DMS153 treated with DMSO at 0.1 percent for 48 hours (cell line): ENCODE data around the gene STARD10.
"Not testable (repeated sequence)": the region's sequence is repeated elsewhere in the genome, so short reads cannot be mapped to it uniquely, and the experiment has no call there.

Experiments
- DNase-seq: peaks from one replicate; lab custom pipeline; 2025; ENCODE audit not compliant: unreplicated experiment; lab: John Stamatoyannopoulos, UW

STARD10 gene

DNA sequence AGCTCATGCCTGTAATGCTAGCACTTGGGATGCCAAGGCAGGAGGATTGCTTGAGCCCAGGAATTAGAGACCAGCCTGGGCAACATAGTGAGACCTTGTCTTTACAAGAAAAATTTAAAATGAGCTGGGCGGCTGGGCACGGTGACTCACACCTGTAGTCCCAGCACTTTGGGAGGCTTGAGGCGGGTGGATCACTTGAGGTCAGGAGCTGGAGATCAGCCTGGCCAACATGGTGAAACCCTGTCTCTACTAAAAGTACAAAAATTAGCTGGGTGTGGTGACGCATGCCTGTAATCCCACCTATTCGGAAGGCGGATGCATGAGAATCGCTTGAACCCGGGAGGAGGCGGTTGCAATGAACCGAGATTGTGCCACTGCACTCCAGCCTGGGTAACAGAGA is 17.8 kb upstream of the STARD10 start:
- not testable (repeated sequence) for DNase-seq

- no peak for DNase-seq
These were observed 14.5 kb upstream of the STARD10 start for GRCh38 chr11:72808331-72808798.

DNA sequence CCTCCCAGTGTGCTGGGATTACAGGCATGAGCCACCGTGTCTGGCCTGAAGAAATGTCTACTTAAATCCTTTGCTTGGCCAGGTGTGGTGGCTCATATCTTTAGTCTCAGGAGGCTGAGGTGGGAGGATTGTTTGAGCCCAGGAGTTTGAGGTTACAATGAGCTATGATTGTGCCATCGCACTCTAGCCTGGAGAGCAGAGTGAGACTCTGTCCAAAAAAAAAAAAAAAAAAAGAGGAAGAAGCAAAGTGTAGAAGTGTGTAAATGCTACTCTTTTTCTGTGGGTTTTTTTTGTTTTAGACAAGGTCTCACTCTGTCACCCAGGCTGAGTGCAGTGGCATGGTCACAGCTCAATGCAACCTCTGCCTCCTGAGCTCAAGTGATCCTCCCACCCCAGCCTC is 13.9 kb upstream of the STARD10 start:
- no peak for DNase-seq

GRCh38 chr11:72807021-72807693 is 13.3 kb upstream of the STARD10 start:
- no peak for DNase-seq

GRCh38 chr11:72806378-72806777 is 12.5 kb upstream of the STARD10 start:
- not testable (repeated sequence) for DNase-seq

DNA sequence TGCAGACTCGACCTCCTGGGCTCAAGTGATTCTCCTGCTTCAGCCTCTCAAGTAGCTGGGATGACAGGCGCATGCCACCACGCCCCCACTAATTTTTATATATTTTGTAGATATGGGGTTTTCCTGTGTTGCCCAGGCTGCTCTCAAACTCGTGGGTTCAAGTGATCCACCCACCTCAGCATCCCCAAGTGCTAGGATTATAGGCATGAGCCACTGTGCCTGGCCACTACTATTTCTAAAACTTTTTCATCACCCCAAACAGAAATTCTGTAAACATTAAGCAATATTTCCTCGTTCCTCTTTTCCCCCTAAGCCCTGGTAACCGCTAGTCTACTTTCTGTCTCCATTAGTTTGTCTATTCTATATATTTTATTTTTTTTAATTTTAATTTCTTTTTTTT is 11.4 kb upstream of the STARD10 start:
- no peak for DNase-seq

GRCh38 chr11:72802822-72803221 is 9.0 kb upstream of the STARD10 start:
- DNase-seq, result no peak

GRCh38 chr11:72799441-72799840 is 5.6 kb upstream of the STARD10 start:
- no peak for DNase-seq

DNA sequence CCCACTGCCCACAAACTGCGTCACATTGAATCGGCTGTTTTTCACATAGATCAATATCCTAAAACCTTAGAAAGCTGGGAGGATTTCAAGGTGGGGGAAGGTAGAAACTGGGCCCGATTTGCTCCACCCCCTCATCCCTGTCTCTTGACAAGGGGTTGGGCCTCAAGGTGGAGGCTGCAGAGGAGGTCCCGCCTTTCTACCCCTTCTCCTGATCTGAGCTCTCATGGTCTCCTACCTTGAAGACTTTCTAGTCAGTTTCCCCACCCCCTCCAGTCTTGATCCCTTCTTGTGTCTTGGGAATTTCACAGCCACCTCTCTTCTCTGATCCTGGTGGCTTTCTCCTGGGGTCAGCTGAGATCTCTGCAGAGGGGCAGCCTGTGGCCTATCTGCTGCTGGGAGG is 4.5 kb upstream of the STARD10 start:
- DNase-seq, result no peak

DNA sequence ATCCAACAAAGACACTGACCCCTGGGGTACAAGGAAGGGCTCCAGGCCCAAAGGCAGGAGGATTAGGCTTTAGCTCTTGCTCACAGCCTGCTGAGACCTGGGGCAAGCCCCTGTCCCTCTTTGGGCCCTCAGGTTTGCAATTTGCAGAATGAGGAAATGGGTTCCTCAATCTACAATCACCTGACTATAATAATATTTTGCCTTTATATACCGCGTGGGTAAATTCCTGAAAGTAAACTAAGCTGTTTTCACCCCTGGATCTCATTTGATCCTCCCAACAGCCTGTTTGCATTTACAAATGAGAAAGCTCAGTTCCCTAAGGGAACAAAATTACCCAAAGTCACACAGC is 797 bp downstream of the STARD10 start:
- no peak for DNase-seq

DNA sequence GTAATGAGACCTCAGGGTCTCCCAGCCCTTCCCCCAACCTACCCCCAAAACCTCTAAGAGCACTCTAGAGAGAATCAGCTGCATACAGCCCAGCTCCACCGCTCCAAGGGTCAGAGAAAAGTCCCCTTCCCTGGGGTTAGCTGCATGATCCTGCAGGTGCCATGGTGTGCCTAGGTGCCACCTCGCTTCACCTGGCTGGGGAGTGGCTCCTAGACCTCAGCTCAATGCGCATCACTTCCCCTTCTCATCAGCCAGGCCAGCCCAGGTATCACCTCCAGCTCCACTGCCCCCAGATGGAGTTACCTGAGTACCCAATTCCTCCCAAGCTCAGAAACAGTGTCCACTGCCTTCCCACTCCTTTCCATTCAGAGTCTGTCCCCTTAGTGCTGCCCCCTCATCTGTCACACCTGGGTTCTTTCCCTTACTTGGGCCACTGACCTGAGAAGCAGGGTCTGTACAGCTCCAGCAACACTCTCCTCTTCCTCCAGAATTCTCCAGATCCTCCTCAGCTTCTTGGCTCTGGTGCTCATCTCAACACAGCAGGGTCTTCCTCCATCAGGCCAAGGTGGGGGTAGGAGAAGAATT is 1.3 kb downstream of the STARD10 start:
- no peak for DNase-seq

GRCh38 chr11:72791228-72791627 is 2.6 kb downstream of the STARD10 start:
- DNase-seq, result not testable (repeated sequence)

- DNase-seq, result no peak
These were observed 4.2 kb downstream of the STARD10 start for GRCh38 chr11:72789493-72790131.

- no peak for DNase-seq
These were observed 5.6 kb downstream of the STARD10 start for GRCh38 chr11:72788241-72788640.

GRCh38 chr11:72787216-72788104 is 6.4 kb downstream of the STARD10 start:
- DNase-seq, result peak; percentile 87

- DNase-seq, result peak; percentile 86
These were observed 7.3 kb downstream of the STARD10 start for GRCh38 chr11:72786305-72787215.

DNA sequence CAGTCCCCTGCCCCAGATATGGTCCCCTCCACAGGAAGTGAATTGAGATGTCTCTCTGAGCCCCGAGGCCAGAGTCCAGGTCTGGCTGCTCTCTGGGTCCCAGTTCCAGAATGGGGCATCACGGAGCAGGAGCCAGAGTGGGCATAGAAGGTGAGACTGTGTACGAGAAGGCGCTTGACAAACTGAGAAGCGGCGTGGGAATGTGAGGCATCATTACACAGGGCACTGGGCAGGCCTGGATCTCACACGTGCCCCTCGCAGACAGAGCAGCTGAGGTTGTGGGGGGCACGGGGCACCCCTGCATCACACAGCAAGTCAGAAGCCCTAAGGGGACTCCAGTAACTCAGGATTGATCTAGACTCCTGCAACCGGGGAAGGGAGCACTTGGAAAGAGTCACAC is 9.2 kb downstream of the STARD10 start:
- no peak for DNase-seq

DNA sequence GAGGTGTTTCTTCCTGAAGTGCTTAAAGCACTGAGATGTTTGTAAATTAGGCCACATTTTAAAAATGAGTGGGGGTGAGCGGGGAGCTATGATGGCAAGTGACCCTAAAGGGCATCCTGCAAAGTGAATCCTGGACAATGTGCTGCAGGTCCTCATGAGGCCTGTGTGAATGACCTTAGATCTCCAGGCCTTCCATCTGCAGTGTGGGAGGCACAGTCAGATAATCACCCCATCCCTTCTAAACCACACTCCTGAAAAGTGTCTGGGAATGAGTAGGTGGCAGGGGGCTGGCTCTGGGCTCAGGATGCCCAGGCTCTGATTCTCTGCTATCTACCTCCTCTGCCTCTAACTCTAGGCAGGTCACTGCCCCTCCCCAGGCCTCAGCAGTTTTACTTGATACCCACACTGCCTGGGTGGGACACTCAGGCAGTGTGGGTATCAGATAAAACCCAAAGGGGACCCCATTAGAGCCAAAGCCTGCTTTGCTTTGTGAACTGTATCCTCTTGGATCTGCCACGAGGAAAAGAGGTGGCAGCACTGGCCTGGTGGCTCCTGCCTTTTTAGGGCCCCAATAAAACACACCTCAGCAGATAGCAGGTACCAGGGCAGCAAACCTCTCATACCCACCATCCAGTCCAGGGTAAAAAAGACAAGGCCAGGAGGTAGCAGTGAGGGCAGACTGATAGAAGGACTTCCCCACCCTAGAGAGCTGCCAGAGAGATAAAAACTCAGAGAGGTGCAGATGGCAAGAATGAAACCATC is 10.5 kb downstream of the STARD10 start:
- DNase-seq, result no peak

DNA sequence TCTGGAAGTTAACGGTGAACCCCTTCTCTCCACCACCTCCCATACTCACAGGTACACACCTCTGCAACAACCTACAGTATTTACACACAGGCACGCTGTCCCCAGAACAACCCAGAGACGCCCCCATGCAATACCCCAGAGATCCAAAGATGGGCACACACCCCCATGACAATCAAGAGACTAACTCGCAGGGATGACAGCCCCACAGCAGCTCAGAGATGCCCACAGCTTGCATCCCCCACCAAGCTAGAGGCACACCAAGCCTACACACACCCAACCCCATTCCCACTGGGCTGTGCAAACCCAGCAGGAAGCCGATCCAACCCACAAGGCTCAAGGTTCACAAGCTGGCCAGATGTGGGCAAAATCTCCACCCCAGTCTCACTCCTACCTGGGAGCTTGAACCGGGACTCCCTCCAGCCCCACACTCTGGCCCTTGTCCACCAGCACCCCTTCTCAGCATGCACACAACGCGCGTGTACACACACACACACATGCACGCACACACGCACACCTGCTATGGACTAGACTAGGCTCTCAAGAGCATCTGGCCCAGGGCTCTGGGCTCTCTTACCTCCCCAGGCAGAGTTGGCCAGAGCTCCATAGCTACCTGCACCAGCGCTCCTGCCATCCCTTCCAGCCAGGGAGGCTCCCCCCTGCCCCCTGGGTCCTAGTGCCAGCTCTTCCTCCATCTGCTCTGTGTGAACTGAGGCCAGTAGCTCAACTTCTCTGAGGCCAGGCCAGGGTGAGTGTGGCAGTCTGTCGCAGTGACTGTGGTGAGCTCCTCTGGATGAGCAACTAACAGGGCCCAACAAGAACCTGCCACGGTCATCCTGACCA is 11.5 kb downstream of the STARD10 start:
- DNase-seq, result peak; percentile 14
